ENCODE results near the gene PARP8.

PARP8 gene

DNA sequence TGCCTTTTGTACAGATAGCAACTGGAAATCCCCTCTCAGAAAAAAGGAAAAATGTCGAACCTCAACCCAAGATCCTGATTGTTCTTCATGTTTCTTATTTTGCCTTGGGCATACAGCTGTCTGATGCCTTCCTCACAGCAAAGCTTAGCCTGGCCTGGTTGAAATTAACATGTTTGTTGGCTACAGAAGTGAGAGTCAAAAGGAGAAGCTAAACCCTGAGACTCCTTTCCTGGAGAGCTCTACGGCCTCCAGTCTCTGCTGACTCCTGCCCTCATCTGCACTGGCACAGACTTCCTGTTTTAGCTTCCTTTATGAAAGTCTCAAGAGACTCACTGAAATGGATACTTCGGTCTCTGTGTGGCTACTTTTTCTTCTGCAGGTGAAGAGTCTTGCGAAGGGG lies 186.7 kb downstream of the PARP8 start:
- no peak for DNase-seq (ENCODE audit: low read depth)

DNA sequence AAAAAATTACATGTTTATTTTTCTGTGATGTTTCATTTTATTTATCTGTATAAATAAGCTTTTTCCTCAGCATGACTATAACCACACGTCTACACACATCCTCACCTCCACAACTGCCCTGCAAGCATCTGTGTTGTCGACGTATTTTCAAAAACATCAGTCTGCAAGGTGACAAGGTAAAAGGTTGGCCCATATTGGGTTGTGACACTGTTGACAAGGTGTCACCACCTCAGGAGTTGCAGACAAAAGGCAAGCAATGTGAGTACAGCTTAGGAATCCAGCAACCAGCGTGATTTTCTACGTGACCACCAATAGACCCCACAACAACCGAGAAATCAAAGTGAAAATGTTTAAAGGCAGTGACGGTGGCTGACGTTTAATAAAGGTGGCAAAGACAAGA lies 187.6 kb downstream of the PARP8 start:
- DNase-seq (ENCODE audit: low read depth): no peak

DNA sequence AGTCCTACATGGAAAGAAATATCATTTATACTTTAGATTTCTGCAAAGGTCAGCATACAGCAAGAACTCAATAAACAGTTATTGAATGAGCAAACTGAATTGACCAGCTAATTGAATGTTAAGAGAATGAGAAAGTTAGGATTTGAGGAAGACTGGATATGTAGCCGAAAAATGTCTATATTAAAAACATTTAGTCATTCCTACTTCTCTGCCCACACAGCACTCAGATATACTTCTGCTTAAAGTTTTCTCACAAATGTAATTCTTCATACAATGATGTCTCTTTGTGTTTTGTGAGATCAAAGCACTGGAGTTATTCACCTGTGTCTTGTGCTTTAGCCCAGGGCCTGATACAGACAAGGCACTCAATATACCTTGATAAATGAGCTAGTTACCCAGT lies 188.6 kb downstream of the PARP8 start:
- DNase-seq (ENCODE audit: low read depth): no peak

DNA sequence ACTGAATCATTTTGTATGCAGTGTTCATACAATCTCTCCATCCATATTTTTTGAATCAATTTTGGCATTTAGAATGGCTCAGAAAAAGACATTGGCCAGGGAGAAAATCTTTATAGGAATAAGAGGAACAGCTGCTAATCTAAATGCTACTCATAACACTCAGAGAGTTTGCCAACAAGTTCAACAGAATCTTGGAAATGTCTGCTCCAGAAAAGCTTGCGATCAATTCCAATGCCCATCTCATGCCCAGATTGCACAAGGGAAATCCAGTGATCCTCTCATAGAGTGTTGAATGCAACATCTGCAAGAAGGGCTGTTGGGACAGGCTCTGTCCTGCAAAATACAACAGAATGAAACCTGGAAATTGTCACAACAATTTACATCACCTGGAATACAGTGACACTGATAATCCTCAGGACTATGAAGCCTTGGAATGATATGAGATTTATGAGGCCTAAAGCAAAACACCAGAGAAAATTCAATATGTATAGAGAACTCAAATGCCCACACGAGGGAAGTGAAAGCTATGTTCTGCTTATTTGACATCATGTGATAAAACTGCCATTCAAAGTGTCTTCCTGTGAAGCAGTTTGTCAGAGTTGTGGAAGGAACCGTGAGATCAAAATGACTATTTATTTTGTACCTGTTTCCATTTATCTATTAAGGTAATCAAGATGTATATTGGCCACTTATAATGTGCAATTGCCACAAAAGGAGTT lies 190.1 kb downstream of the PARP8 start:
- DNase-seq (ENCODE audit: low read depth): no peak

DNA sequence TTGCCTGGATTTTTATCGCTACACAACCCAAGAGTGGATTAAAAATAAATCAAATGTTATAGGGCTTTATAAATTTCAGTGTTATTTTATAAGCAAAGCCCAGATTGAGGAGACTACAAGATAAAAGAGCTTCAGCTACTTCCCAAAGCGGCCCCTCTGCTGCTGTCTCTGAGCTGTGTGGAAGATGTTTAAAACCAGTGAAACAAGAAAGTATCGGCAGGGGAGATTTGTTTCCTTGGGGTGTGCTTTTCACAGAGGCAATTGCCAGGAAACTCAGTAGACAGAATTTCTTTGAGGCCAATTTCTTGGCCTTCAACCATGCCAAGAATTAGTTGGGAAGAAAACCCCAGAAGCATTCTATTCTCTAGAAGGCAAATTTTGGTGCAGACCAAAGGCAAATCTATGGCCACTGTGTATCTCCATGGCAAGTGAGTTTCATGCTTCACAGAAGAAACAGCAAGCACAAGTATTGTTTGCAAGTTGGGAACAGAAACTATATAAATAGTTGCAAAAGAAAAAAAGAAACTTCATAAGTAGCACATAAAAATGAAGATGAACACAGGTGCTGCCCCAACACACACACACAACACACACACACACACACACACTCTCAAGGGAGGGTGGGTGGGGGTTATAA lies 197.2 kb downstream of the PARP8 start:
- DNase-seq (ENCODE audit: low read depth): no peak

DNA sequence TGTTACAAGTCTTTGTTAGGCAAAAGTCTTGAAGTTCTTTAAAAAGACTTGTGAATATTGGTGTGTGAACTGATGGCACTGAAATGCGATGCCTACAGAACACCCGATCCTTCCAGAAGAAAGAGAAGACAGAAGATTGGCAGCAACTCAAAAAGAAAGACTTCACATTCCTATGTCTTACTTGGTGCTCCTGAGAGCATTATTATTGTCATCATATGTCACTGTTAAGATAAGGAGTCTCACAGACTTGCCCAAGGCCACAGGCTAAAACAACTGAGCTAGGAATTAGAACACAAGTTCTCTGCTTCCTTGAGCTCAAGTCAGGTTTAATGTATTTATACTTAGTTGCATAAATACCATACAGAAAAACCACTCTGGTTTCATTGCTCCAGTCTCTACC lies 198.0 kb downstream of the PARP8 start:
- DNase-seq (ENCODE audit: low read depth): no peak

DNA sequence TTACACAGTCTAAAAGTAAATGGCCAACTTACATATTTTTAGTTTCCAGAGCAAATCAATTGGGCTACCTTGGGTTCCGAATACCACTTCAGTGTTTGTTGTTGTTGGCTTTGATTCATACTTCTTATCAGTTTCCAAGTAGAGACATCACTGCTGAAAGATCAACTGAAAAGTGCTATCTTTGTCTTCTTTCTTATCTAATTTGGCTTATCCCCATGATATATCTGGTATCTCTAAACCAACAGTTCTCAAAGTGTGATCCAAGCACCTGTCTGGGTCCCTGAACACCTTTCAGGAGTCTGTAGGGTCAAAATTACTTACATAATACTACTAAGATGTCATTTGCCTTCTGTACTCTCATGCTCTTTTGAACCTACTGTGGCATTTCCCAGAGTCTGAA lies 200.0 kb downstream of the PARP8 start:
- DNase-seq (ENCODE audit: low read depth): no peak

DNA sequence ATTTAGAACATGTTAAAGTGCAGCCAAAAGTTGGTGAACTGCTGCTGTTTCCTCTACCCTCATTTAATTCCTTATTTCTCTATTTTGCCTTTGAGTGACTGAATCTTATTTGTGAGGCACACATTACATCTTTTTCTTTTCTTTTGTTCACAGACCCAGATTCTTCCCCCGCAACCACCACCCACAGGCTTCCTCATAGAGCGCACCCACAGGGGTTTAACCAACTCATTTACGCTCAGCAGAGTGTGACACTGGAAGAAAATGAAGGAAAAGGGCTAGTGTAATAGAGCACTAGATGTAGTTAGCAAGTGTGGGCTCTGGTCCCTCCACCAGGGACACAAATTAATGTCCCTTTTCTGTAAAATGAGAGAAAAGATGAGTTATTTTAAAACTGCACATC lies 200.7 kb downstream of the PARP8 start:
- DNase-seq (ENCODE audit: low read depth): no peak

DNA sequence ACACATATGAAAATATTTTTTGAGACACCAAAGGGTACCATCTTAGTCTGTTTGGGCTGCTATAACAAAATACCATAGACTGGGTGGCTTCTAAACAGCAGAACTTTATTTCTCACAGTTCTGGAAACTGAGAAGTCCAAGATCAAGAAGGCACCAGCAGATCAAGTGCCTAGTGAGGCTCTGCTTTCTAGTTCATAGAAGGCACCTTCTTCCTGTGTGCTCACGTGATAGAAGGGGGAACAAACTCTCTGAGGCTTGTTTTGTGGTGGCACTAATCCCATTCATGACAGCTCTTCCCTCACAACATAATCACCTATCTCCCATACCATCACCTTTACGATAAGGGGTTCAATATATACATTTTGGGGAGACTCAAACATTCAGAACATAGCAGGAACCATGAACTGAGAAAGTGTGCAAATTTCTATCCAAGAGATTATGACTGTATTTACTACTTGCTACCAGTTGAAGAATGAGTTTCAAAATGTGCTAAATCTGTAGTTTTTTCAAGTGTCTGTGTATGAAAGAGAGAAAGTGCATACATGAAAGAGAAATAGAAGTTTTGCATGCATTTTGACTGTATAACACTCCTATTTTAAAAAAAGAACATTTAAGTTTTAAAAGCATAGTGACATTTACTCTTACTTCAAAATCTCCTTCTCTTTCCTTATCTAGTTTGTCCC lies 207.3 kb downstream of the PARP8 start:
- DNase-seq (ENCODE audit: low read depth): no peak

DNA sequence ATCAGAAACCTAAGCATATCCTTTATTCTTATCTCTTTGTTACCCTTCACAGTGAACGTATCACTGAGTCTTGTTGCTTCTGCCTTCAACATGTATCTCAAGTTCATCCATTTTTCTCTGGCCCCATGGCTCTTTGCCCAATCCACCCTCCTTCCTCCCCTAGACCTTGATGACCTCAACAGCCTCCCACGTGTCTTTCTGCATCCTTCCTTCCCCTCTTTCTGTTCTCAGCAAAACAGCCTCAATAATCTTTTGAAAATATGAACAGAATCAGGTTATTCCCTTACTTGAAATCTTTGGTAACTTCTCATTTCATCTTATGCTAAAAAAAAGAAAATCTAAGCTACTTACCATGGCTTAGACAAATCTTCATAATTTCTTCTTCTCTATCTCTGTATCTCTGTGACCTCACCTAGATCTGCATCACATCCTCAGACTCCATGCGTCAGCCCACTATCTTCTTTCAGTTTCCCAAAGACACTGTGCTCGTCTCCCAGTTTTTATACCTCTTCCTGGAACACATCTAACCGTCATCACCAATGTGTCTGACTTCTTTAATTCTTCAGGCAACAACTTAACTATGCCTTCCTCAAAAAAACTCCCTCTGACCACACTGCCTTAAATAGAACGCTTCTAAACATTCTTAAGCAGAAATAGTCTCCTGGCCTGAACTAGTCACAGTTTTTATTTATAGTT lies 208.0 kb downstream of the PARP8 start:
- no peak for DNase-seq (ENCODE audit: low read depth)

DNA sequence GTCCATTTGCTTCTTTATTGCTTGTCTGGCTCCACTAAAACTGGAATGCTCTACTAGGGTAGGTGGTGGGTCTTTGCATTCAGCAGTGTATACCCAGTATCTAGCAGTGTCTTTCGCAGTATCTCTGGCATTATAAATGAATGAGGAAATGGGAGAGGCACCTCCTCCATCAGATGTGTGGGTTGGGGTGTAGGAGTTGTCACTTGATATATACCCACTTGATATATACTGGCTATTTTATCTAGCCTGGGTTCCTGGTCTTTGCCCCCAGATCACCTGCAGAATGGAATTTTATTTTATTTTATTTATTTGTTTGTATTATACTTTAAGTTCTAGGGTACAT lies 208.5 kb downstream of the PARP8 start:
- no peak for DNase-seq (ENCODE audit: low read depth)

DNA sequence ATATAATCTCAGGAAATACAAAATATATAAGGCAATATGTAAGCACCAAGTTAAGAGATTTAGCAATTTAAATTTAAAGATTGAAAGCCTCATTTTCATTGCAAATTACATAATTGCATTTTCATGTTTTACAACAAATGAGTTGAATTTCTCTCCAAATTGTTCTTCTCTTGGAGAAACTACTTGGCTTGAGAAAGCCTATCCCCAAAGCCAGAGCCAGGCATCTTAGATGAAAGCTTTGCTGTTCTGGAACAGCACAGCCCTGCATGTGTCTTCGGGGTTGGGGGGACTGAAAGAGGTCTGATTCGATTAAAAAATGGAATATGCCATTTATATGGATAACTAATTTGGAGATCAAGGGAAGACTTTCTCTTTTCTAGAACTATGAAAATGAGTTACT lies 212.0 kb downstream of the PARP8 start:
- no peak for DNase-seq (ENCODE audit: low read depth)

DNA sequence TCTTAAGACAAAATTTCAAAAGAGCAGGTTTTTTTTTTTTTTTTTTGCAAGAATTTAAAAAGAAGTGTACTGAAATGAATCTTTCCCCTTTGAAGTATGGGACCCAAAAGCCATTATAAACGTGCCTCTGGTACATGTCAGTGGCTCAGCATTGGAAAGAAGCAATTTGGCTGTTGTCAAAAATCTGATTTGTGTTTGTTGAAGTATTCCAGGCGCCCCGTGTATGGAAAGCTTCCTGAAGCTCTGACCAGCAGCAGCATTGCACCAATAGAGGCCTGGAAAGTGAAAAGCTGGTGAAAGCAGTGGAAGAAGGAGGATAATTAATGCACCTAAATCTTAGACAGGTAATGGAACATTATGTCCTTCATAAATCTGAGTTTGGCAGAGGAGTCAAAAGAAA lies 215.0 kb downstream of the PARP8 start:
- no peak for DNase-seq (ENCODE audit: low read depth)

DNA sequence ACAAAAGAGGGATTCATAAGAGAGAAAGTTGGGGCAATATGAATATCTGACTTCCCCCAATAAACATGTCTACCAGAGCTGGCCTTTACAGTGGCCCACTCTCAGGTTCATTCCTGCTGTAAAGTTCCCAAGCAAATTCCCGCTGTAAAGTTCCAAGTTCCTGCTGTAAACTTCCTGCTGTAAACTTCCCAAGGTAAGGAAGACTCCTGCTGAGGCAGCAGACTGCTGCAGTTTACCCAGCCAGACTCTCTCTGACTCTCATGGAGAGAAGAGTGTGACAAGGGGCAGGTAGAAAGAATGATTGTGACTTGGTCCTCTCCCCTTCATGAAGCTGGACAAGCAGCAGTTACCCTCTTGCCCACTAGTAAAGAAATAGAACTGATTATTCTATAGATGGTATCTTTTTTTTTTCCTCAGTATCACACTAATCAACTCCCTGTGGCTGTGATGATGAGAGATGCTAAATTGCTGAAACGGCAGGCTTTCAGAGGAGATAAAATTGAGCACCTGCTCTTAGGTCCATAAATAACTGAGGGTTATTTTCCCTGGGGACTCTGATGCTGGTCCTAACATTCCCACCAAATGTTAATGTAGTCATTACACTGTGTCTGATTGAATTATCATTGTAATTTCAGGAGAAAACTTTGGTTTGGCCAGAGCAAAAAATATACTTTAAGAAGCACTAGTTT lies 220.4 kb downstream of the PARP8 start:
- DNase-seq (ENCODE audit: low read depth): no peak

DNA sequence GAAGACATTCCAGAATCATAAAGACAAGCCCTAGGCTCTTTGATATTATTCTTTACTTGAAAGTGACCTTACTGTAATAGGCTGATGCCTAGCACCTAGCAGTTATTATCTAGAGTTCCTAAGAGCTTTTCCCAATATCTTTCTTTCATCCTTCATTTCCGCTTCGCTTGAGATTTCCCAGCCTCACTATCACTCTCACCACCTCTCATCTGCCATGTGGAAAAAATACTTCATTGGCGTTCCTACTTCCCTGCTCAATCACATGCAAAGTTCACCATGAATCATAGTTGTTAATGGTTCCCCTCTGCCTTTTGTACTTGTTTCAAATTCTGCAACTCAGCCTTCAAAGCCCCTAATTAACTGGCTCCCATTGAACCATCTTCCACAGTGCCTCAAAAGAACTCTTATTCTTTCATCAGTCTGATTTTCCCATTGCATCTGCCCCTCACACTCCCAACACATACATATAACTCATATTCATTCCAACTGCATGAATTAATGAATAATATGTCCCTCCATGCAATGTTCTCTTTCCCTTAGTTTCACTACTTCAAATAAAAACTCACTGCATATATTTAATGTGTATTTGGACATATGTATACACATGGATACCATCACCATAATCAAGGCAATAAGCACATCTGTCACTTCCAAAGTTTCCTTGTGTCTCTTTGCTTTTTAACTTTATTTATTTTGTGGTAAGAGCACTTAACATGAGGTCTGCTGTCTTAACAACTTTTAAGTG lies 221.6 kb downstream of the PARP8 start:
- DNase-seq (ENCODE audit: low read depth): no peak

DNA sequence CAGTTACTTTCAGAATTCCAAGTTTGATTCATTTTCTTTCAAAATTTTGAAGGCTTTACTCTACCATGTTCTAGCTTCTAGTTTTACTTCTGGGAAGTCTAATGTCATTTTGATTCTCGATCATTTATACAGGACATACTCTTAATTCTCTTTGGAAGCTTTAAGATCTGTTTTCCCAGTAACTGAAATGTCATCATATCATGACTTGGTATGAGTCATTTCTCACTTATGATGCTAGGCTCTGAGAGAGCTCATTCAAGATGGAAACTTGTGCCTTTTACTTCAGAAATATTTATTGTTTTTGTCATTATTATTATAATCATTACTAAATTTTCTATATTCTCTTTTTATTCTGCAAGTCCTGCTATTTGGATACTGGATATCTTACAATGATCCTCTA lies 222.3 kb downstream of the PARP8 start:
- DNase-seq (ENCODE audit: low read depth): no peak

DNA sequence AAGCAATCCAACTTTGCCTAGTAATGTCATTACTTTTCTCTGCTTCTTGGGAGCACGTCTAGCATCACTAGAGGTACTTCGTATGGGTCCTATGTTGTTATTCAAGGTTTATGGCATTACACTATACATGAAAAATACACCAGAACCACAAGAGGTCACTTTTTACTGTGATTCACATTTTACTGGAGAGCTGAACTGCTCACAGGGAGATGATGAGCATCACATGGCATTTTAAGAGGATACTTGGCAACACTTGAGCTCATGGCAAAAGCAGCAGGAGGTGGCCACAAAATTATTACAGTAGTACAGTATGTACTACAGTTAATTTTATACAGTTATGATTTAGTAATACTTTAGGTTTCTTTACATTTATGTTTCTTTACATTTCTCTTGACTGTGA lies 223.4 kb downstream of the PARP8 start:
- DNase-seq (ENCODE audit: low read depth): no peak
